K562 (cell line): ENCODE data around the gene ANKRD13A. TPM values are rescaled to one million over a fixed set of nuclear protein-coding genes. Genes with fewer than 3 reads are reported as not detected.

Experiments
- ATAC-seq: fragments of 200-7000 bp; cut with Tn5 transposase; 3 replicates; pipeline ENCODE4 v1.9.1; 2020; ENCODE audit warnings: moderate library complexity
- BruUV-seq: library from RNA; stranded (reverse); fragments of 400-500 nt; replicated peaks from 2 replicates; lab custom pipeline; 2021; lab: Mats Ljungman, UMichigan
- CTCF ChIA-PET: fragments of 300-600 bp; formaldehyde crosslinking; extraction: SDS; loops from one replicate; lab custom pipeline; 2021; ENCODE audit warnings: low intra/inter-chr PET ratio; lab: Yijun Ruan, JAX
- POLR2A ChIA-PET: fragments of 300-600, 350-650 bp; sonication (Branson Sonifier 250); formaldehyde crosslinking; extraction: SDS; loops from one replicate; lab custom pipeline; 2021; ENCODE audit warnings: antibody characterized with exemption, inconsistent platforms; lab: Yijun Ruan, JAX
- DNase-seq, 4 experiments: peaks; one replicate each; pipeline versions ENCODE4 v3.0.0 to v3.0.0-alpha.2; 2011 to 2018; ENCODE audit warnings: low spot score in 3 of 4, mixed read lengths in 3 of 4; ENCODE audit errors: extremely low read depth in 1 of 4
- FAIRE-seq: peaks from 2 replicates; lab custom pipeline; 2011; peaks lifted over from hg19 to GRCh38; lab: Jason Lieb, UNC
- H2AFZ ChIP-seq: 2 replicates; pipeline ENCODE4 v1.6.0; 2011; ENCODE audit warnings: low read depth, low read length, control low read depth, inconsistent platforms
- H3K27ac ChIP-seq: fragments of 200-600 bp; 3 replicates; pipeline ENCODE4 v1.8.0; 2011; ENCODE audit warnings: low read depth, mild to moderate bottlenecking, control low read depth, inconsistent platforms, low read length, moderate library complexity, mixed read lengths; ENCODE audit errors: extremely low read depth
- H3K27me3 ChIP-seq, 2 experiments: fragments of 300-600 bp in 1 of 2; 2 replicates in 1 of 2; 3 replicates in 1 of 2; pipeline versions ENCODE4 v1.6.0 to v1.8.0; 2011; ENCODE audit warnings: inconsistent platforms in 2 of 2, low read length in 2 of 2, mild to moderate bottlenecking in 1 of 2, mixed read lengths in 1 of 2, moderate library complexity in 1 of 2; ENCODE audit not compliant: control insufficient read depth in 2 of 2, insufficient read depth in 2 of 2
- H3K36me3 ChIP-seq: fragments of 300-600 bp; 3 replicates; pipeline ENCODE4 v1.8.0; 2011; ENCODE audit warnings: mild to moderate bottlenecking, low read length, inconsistent platforms; ENCODE audit not compliant: control insufficient read depth, insufficient read depth
- H3K4me1 ChIP-seq, 2 experiments: fragments of 200-600 bp in 1 of 2; replicated peaks in 1 of 2; 2 replicates in 1 of 2; 3 replicates in 1 of 2; pipeline versions ENCODE4 v1.5.1 to v1.8.0; 2011; ENCODE audit warnings: inconsistent platforms in 2 of 2, low read length in 2 of 2, mild to moderate bottlenecking in 1 of 2, mixed read lengths in 1 of 2, moderate library complexity in 1 of 2; ENCODE audit not compliant: control insufficient read depth in 2 of 2, insufficient read depth in 2 of 2
- H3K4me2 ChIP-seq: 2 replicates; pipeline ENCODE4 v1.6.1; 2011; ENCODE audit warnings: low read length, control low read depth, inconsistent platforms, mixed read lengths; ENCODE audit not compliant: insufficient read depth
- H3K4me3 ChIP-seq: fragments of 200-600 bp; sonication (generic), shearing (Covaris generic); 2 replicates; pipeline ENCODE4 v1.5.1; 2016; ENCODE audit warnings: control low read depth, inconsistent platforms
- H3K79me2 ChIP-seq: fragments of 200-600 bp; 3 replicates; pipeline ENCODE4 v1.8.0; 2011; ENCODE audit warnings: low read length, inconsistent platforms; ENCODE audit not compliant: control insufficient read depth, insufficient read depth
- H3K9ac ChIP-seq, 2 experiments: 2 replicates each; pipeline versions ENCODE4 v1.6.0 to v1.6.1; 2011; ENCODE audit warnings: low read depth in 2 of 2, low read length in 2 of 2, control low read depth in 1 of 2, inconsistent platforms in 1 of 2, mild to moderate bottlenecking in 1 of 2, mixed read lengths in 1 of 2; ENCODE audit not compliant: insufficient read depth in 1 of 2
- H3K9me1 ChIP-seq: one replicate; pipeline ENCODE4 v1.6.0; 2011; ENCODE audit warnings: inconsistent platforms, mild to moderate bottlenecking, low read length, moderate library complexity; ENCODE audit not compliant: control insufficient read depth, insufficient read depth
- H3K9me3 ChIP-seq: replicated peaks from 2 replicates; pipeline ENCODE4 v1.5.1; 2011; ENCODE audit warnings: low read depth, low read length, inconsistent platforms; ENCODE audit not compliant: control insufficient read depth, insufficient read depth
- H4K20me1 ChIP-seq: replicated peaks from 2 replicates; pipeline ENCODE4 v1.6.1; 2011; ENCODE audit warnings: low read length, inconsistent platforms, mixed read lengths; ENCODE audit not compliant: control insufficient read depth, insufficient read depth
- BCLAF1 ChIP-seq, 2 experiments: fragments of 450-650 bp in 1 of 2; IDR thresholded peaks; 2 replicates each; pipeline ENCODE4 v1.6.1; 2011 to 2017; ENCODE audit warnings: low read depth in 2 of 2, antibody characterized with exemption in 1 of 2, borderline replicate concordance in 1 of 2, low read length in 1 of 2, mild to moderate bottlenecking in 1 of 2, mixed read lengths in 1 of 2; ENCODE audit not compliant: control insufficient read depth in 1 of 2
- CREB1 ChIP-seq, 2 experiments: sonication (generic) in 1 of 2; formaldehyde crosslinking in 1 of 2; IDR thresholded peaks; 2 replicates each; pipeline versions ENCODE4 v1.6.1 to v1.8.0; 2012 to 2022; ENCODE audit warnings: inconsistent platforms in 1 of 2, mild to moderate bottlenecking in 1 of 2, missing genetic modification reagents in 1 of 2, moderate library complexity in 1 of 2
- FOS ChIP-seq: IDR thresholded peaks from 3 replicates; pipeline ENCODE4 v1.6.1; 2011; ENCODE audit not compliant: insufficient read length; ENCODE audit errors: extremely low read depth
- FOXJ2 ChIP-seq: fragments of 200-800 bp; sonication (Bioruptor generic); IDR thresholded peaks from 2 replicates; pipeline ENCODE4 v1.6.1; 2016; ENCODE audit warnings: missing genetic modification characterization, missing compliant biosample characterization
- OTX1 ChIP-seq: fragments of 450-650 bp; formaldehyde crosslinking; IDR thresholded peaks from 2 replicates; pipeline ENCODE4 v1.4.0; 2022; ENCODE audit warnings: mild to moderate bottlenecking
- PURB ChIP-seq: sonication (generic); formaldehyde crosslinking; IDR thresholded peaks from 2 replicates; pipeline ENCODE4 v1.9.0; 2021; ENCODE audit warnings: low read depth, mild to moderate bottlenecking, missing genetic modification reagents
- SRSF1 ChIP-seq: fragments of 200-400 bp; formaldehyde crosslinking; IDR thresholded peaks from 2 replicates; pipeline ENCODE4 v1.6.1; 2017; ENCODE audit warnings: mild to moderate bottlenecking, low read depth, low read length, moderate library complexity
- TAF1 ChIP-seq: IDR thresholded peaks from 2 replicates; pipeline ENCODE4 v1.6.1; 2011; ENCODE audit warnings: mild to moderate bottlenecking, low read length, moderate library complexity; ENCODE audit not compliant: insufficient read depth, control insufficient read depth, severe bottlenecking; ENCODE audit errors: extremely low read depth
- TAF9B ChIP-seq: fragments of 450-650 bp; IDR thresholded peaks from 2 replicates; pipeline ENCODE4 v1.6.1; 2018; ENCODE audit warnings: mild to moderate bottlenecking; ENCODE audit not compliant: partially characterized antibody
- TAL1 ChIP-seq: fragments of 450-650 bp; IDR thresholded peaks from 2 replicates; pipeline ENCODE4 v1.6.1; 2016; ENCODE audit warnings: mild to moderate bottlenecking
- USF2 ChIP-seq: sonication (generic); formaldehyde crosslinking; IDR thresholded peaks from 2 replicates; pipeline ENCODE4 v1.5.0; 2020; ENCODE audit warnings: missing genetic modification reagents
- ZBTB49 ChIP-seq: sonication (generic); formaldehyde crosslinking; IDR thresholded peaks from 2 replicates; pipeline ENCODE4 v1.8.0; 2022; ENCODE audit warnings: missing genetic modification reagents, mild to moderate bottlenecking, borderline replicate concordance
- ZNF507 ChIP-seq: conservative IDR thresholded peaks from 2 replicates; pipeline ENCODE4 v1.6.1; 2017; ENCODE audit warnings: missing genetic modification characterization, missing compliant biosample characterization
- ZNF639 ChIP-seq, 2 experiments: fragments of 200-800 bp in 1 of 2; sonication (Bioruptor generic) in 1 of 2; sonication (generic) in 1 of 2; formaldehyde crosslinking in 1 of 2; IDR thresholded peaks in 1 of 2; conservative IDR thresholded peaks in 1 of 2; 2 replicates each; pipeline versions ENCODE4 v1.5.0 to v1.6.1; 2016 to 2020; ENCODE audit warnings: missing compliant biosample characterization in 1 of 2, missing genetic modification characterization in 1 of 2, missing genetic modification reagents in 1 of 2
- ZNF717 ChIP-seq: fragments of 250-450 bp; sonication (Bioruptor Pico); IDR thresholded peaks from 2 replicates; pipeline ENCODE4 v1.5.0; 2021
- WGBS: fragments of 100-300 bp; shearing (Covaris generic); methylation state at CpG from one replicate; pipeline ENCODE4 v1.1.6; 2016; ENCODE audit warnings: low coverage, mixed read lengths; ENCODE audit not compliant: insufficient coverage; ENCODE audit errors: missing lambda C conversion rate; 5-methylcytosine and 5-hydroxymethylcytosine counted together
- in situ Hi-C: fragments of 300-500 bp; cut with MboI; formaldehyde crosslinking; loops from 4 replicates; pipeline ENCODE4 v1.15.0; 2018; ENCODE audit warnings: inconsistent platforms, mixed read lengths
- intact Hi-C: fragments of 100-400 bp; cut with micrococcal nuclease; formaldehyde crosslinking; loops from 2 replicates; pipeline ENCODE4 v1.14.2; 2022
- polyA plus RNA-seq, 8 experiments: library from polyadenylated mRNA; depleted of rRNA in 4 of 8; stranded (reverse) in 5 of 8; unstranded in 3 of 8; fragments of >200 nt; fragmentation: Nextera tagmentation in 2 of 8; fragmentation: Illumina TruSeq in 1 of 8; extraction: Ambion mirVana in 2 of 8; extraction: Trizol in 1 of 8; gene quantifications; 2 replicates each; pipeline versions ENCODE4 v1.2.1 to v1.2.3, GENCODE V29; 2011 to 2014; ENCODE audit warnings: inconsistent platforms in 1 of 8, missing spikeins in 1 of 8
- total RNA-seq, 7 experiments: library from RNA; depleted of rRNA in 6 of 7; stranded (reverse); fragments of >200 nt in 6 of 7; fragmentation: Illumina TruSeq in 2 of 7; extraction: Trizol in 2 of 7; gene quantifications; 2 replicates each; pipeline versions ENCODE4 v1.2.1 to v1.2.3, GENCODE V29; 2011 to 2021; ENCODE audit warnings: low replicate concordance in 1 of 7

The ANKRD13A gene
- total and polyA plus RNA-seq, 9 of the 15 experiments (the other 6 are each of a cell fraction or from before 2014, with no cell fraction given): 5.0 to 55.0 (median 41.5) TPM

GRCh38 chr12:110006115-110006514 is 6.9 kb downstream of the ANKRD13A start:
- Histone ChIP-seq H3K27ac (no peak overlapping the region), H3K9me1 (no peaks in the 10 kb centered on the region), H3K4me2 (no peak overlapping the region), H3K79me2 (peaks cover 24% of the 10 kb centered on the region), H3K9me3 (no peaks in the 10 kb centered on the region), H4K20me1 (no peaks in the 10 kb centered on the region), H3K27me3 (no peaks in the 10 kb centered on the region), H2AFZ (no peak overlapping the region), H3K9ac (no peak overlapping the region), H3K36me3 (peaks cover 8% of the 10 kb centered on the region), H3K4me3 (no peak overlapping the region), H3K4me1 (no peaks in the 10 kb centered on the region)
- in situ Hi-C loops (no loop called here), intact Hi-C loops (no loop called here)
- DNase-seq (no peak), FAIRE-seq (no peak), ATAC-seq (no peak)
- 90% methylated on average over 4 of the region's 4 CpGs for WGBS
- BruUV-seq: no TSS peak
- ChIA-PET POLR2A (no interaction called here), CTCF (no interaction called here)
- TF ChIP-seq PURB (CRISPR knock-in tag) (no peak), BCLAF1 (IDR thresholded peaks at IDR 0.05; ENCODE audit: borderline replicate concordance in 1 of 2, control insufficient read depth in 1 of 2, low read depth in 2 of 2, low read length in 1 of 2) (no peak), TAL1 (no peak), SRSF1 (no peak), FOXJ2 (no peak), TAF9B (no peak), ZBTB49 (no peak), OTX1 (no peak), USF2 (CRISPR knock-in tag) (no peak), CREB1 (IDR thresholded peaks at IDR 0.05) (no peak), CREB1 (CRISPR knock-in tag; IDR thresholded peaks at IDR 0.05) (no peak), TAF1 (no peak), ZNF507 (tag) (no peak), FOS (no peak), ZNF639 (CRISPR knock-in tag; conservative IDR thresholded peaks at IDR 0.05 in 1 of 2, IDR thresholded peaks at IDR 0.05 in 1 of 2) (no peak), ZNF717 (no peak)
